ENCODE measurements around the gene DCLK2. TPM values are rescaled to one million over a fixed set of nuclear protein-coding genes. Genes with fewer than 3 reads are reported as not detected.

Gene DCLK2
- total RNA-seq, 2 experiments from 2014 or later = not detected

DNA sequence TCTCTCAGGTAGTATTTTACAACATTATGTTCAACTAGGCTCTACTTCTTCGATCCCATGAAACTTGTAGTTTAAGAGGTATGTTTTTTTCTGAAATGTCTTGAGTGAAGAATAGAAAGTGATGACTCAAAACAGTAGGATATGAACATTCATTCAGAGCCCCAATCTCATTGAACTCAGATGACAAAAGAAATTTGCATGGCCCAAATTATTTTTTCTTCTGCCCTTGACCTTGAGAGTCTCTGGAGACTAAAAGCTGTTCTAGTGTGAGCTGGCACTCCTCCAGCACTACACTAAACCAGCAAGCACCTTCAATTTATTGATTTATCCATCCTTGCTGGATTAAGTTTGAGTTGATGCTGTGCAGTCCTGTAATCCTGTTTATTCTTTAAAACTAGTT is 4.0 kb downstream of the DCLK2 start:
- Histone ChIP-seq H3K36me3 (ENCODE audit: insufficient read depth, low read length) (no peaks in the 10 kb centered on the region), H3K4me3 (ENCODE audit: low read depth, low read length, poor library complexity, severe bottlenecking) (no peak overlapping the region), H3K9me2 (ENCODE audit: insufficient read depth, low read length) (no peaks in the 10 kb centered on the region), H3K4me2 (ENCODE audit: low read length) (no peak overlapping the region), H3K9me3 (ENCODE audit: low read length) (no peaks in the 10 kb centered on the region), H2AFZ (ENCODE audit: low read length) (no peak overlapping the region), H3K27ac (ENCODE audit: low read depth, low read length, poor library complexity, severe bottlenecking) (no peak overlapping the region), H3K79me2 (ENCODE audit: insufficient read depth, low read depth, low read length) (no peaks in the 10 kb centered on the region), H4K20me1 (ENCODE audit: insufficient read depth, low read length) (no peaks in the 10 kb centered on the region), H3K4me1 (ENCODE audit: insufficient read depth, low read length, poor library complexity, severe bottlenecking) (no peaks in the 10 kb centered on the region)
- no peak for TF ChIP-seq EZH2phosphoT487 (IDR thresholded peaks at IDR 0.05; ENCODE audit: borderline replicate concordance, low read depth, low read length)
- TF ChIP-seq, protein P1, sequence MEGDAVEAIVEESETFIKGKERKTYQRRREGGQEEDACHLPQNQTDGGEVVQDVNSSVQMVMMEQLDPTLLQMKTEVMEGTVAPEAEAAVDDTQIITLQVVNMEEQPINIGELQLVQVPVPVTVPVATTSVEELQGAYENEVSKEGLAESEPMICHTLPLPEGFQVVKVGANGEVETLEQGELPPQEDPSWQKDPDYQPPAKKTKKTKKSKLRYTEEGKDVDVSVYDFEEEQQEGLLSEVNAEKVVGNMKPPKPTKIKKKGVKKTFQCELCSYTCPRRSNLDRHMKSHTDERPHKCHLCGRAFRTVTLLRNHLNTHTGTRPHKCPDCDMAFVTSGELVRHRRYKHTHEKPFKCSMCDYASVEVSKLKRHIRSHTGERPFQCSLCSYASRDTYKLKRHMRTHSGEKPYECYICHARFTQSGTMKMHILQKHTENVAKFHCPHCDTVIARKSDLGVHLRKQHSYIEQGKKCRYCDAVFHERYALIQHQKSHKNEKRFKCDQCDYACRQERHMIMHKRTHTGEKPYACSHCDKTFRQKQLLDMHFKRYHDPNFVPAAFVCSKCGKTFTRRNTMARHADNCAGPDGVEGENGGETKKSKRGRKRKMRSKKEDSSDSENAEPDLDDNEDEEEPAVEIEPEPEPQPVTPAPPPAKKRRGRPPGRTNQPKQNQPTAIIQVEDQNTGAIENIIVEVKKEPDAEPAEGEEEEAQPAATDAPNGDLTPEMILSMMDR (conservative IDR thresholded peaks at IDR 0.05; ENCODE audit: low read length) = no peak
- DNase-seq (ENCODE audit: low spot score) = no peak
- intact Hi-C loops (cut with micrococcal nuclease; ENCODE audit: unreplicated experiment) = no loop called here
- CTCF ChIA-PET (ENCODE audit: unreplicated experiment) = no interaction called here
- POLR2A ChIA-PET = interaction anchor here (0.6 to 1.0 kb wide), 3 partner anchors 50 to 749 kb away, joined by 3 to 4 read pairs (median 3); no protein-coding TSS in a partner anchor
- no TSS peak for BruUV-seq (replicated peaks)

DNA sequence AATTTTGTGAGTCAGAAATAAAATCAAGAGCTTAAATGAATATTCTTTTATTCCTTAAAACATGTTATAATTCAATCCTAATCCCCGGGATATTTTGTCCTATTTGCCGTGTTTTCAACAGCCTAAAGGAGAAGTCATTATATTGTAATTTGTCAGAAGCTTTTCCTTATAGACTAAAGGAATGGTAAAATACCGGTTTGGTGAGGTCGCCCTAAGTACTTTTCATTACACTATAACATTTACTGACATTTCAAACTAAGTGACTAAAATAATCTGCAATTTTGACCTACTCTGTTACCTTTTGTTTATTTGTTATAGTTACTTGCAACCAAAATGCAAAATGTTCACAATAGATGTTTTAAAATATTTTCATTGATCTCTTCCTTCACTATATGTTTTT is 8.8 kb downstream of the DCLK2 start:
- BruUV-seq (replicated peaks) = no TSS peak
- CTCF ChIA-PET (ENCODE audit: unreplicated experiment) = no interaction called here
- TF ChIP-seq EZH2phosphoT487 (IDR thresholded peaks at IDR 0.05; ENCODE audit: borderline replicate concordance, low read depth, low read length) = no peak
- TF ChIP-seq, protein P1 (conservative IDR thresholded peaks at IDR 0.05; ENCODE audit: low read length) = no peak

DNA sequence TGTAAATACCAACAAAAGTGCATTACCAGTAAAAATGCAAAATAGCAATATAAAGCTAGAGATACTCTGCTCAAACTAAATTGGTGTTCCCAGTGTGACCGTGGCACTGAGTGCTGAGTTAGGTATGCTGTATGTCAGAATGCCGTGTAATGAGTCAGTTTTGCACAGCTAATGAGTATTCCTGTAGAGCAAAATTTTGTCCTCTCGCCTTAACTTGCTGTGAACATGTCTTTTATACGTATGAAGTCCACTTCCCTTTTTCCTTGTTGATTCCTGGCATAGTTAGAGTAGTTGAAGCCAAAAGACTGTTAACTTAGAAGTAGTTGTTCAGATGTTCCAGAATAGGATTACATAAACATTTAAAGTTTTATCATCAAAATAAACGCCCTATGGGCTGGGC is 11.5 kb downstream of the DCLK2 start:
- Histone ChIP-seq H3K9me2 (ENCODE audit: insufficient read depth, low read length) (no peaks in the 10 kb centered on the region), H3K4me1 (ENCODE audit: insufficient read depth, low read length, poor library complexity, severe bottlenecking) (no peaks in the 10 kb centered on the region), H3K4me2 (ENCODE audit: low read length) (no peak overlapping the region), H4K20me1 (ENCODE audit: insufficient read depth, low read length) (no peaks in the 10 kb centered on the region), H3K27ac (ENCODE audit: low read depth, low read length, poor library complexity, severe bottlenecking) (no peak overlapping the region), H3K36me3 (ENCODE audit: insufficient read depth, low read length) (no peaks in the 10 kb centered on the region), H2AFZ (ENCODE audit: low read length) (no peak overlapping the region), H3K79me2 (ENCODE audit: insufficient read depth, low read depth, low read length) (no peaks in the 10 kb centered on the region), H3K9me3 (ENCODE audit: low read length) (no peaks in the 10 kb centered on the region), H3K4me3 (ENCODE audit: low read depth, low read length, poor library complexity, severe bottlenecking) (no peak overlapping the region)
- POLR2A ChIA-PET = no interaction called here
- intact Hi-C loops (cut with micrococcal nuclease; ENCODE audit: unreplicated experiment) = no loop called here
- no peak for DNase-seq (ENCODE audit: low spot score)
- no peak for TF ChIP-seq EZH2phosphoT487 (IDR thresholded peaks at IDR 0.05; ENCODE audit: borderline replicate concordance, low read depth, low read length)
- TF ChIP-seq, protein P1 (conservative IDR thresholded peaks at IDR 0.05; ENCODE audit: low read length) = no peak
- CTCF ChIA-PET (ENCODE audit: unreplicated experiment) = no interaction called here
- no TSS peak for BruUV-seq (replicated peaks)

More for the DNA sequence above, 8.8 kb downstream of the DCLK2 start:
- Histone ChIP-seq H3K9me3 (ENCODE audit: low read length) (no peaks in the 10 kb centered on the region), H3K27ac (ENCODE audit: low read depth, low read length, poor library complexity, severe bottlenecking) (no peak overlapping the region), H2AFZ (ENCODE audit: low read length) (no peak overlapping the region), H3K4me1 (ENCODE audit: insufficient read depth, low read length, poor library complexity, severe bottlenecking) (no peaks in the 10 kb centered on the region), H4K20me1 (ENCODE audit: insufficient read depth, low read length) (no peaks in the 10 kb centered on the region), H3K79me2 (ENCODE audit: insufficient read depth, low read depth, low read length) (no peaks in the 10 kb centered on the region), H3K36me3 (ENCODE audit: insufficient read depth, low read length) (no peaks in the 10 kb centered on the region), H3K4me3 (ENCODE audit: low read depth, low read length, poor library complexity, severe bottlenecking) (no peak overlapping the region), H3K9me2 (ENCODE audit: insufficient read depth, low read length) (no peaks in the 10 kb centered on the region), H3K4me2 (ENCODE audit: low read length) (no peak overlapping the region)
- POLR2A ChIA-PET = interaction anchor here (0.5 to 0.6 kb wide), 2 partner anchors 45 to 78 kb away, joined by 3 read pairs; no protein-coding TSS in a partner anchor
- DNase-seq (ENCODE audit: low spot score) = no peak
- intact Hi-C loops (cut with micrococcal nuclease; ENCODE audit: unreplicated experiment) = no loop called here

Data from OCI-LY7 (cell line).